Measurements from ENCODE around the gene TNNT2.

TNNT2 gene

DNA sequence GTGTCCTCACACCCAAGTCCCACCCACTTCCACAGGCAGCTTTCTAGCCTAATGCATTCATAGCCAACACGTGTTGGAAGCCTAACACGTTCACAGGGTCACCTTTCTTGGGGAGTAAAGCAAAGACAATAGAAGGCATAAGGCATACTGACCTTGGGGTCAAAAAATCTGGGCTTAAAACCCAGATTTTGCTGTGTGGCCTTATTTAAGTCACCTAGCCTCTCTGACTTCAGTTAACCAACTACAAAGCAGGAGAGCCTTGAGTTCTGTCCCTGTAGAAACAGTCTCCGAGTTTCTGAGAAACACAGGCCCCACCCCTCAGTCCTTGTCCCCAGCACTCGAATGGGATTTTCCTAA, 1.4 kb downstream of the TNNT2 start:
- no peak for DNase-seq

DNA sequence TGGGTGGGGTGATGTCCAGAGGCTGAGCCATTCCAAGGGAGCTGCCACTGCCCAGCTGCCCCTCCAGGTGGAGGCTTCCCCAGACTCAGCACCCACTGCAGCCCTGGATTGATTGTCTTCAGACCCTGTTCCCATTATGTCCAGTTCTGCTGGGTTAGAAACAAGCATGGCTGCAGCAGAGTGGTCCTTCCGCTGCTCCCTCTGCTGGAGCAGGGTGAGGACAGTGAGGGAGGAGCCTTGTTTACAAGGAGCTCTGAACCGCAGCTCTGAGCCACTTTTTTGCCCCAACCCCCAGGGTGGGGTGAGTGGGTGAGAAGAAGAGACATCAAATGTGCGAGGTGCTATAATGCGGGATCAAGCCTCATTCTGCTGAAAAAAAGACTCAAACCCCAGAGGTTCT, 2.3 kb downstream of the TNNT2 start:
- DNase-seq, result no peak

- no peak for DNase-seq
Observed at GRCh38 chr1:201374364-201374763, 3.1 kb downstream of the TNNT2 start.

- DNase-seq, result no peak
Observed at GRCh38 chr1:201371792-201372191, 5.7 kb downstream of the TNNT2 start.

GRCh38 chr1:201371276-201371675, 6.2 kb downstream of the TNNT2 start:
- no peak for DNase-seq

DNA sequence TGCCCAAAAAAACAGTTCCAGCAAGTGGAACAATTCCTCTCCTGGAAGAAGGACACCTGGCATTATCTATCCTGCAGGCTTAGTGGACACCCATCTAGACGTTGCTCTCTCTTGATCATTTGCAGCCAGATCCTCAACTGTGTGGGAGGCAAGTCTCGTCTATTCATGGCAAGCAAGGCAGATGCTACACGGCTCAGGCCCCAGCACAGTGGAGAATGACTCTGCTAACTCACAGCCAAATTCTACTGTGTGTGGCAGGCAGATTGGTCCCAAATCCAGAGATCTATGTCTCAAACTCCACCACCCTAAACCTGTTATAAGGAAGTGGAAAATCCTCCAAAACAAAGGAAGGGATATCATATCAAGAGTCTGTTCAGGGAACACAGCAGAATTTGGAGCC, 7.0 kb downstream of the TNNT2 start:
- no peak for DNase-seq

DNA sequence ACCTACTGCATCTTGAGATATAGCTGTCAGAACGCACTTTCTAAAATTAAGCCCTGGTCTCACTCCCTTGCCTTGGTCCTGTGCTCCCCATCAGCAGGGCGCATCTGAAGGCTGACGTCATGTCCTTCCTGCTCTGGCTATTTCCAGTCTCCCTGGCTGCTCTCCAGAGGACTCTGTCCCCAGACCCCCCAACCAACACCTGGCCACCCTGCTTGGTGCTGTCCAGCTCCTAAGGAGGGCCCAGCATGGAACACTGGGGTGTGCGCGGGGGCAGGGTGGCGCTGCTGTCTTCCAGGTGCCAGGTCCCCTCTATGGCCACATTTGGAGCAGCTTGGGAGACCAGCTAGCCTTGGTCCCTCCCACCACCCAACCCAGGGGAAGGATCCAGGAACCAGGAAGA, 8.3 kb downstream of the TNNT2 start:
- no peak for DNase-seq

DNA sequence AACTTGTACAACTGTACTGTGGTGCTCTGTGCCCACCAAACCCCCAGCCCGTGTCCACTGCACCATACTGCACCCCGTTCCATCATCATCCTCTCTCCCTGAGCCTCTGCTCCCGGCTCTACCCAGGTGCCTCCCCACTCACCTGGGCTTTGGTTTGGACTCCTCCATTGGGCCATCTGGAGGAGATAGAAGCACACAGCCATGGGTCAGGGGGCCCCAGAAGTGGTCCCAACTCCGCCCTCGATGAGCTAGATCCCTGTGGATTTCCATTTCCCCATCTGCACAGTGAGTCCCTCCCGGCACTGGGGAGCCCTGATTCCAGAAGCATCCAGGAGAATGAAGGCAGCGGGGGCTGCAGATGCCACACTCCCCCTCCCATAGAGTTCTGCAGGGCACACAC, 10.8 kb downstream of the TNNT2 start:
- DNase-seq, result no peak

GRCh38 chr1:201365251-201365650, 12.2 kb downstream of the TNNT2 start:
- no peak for DNase-seq

DNA sequence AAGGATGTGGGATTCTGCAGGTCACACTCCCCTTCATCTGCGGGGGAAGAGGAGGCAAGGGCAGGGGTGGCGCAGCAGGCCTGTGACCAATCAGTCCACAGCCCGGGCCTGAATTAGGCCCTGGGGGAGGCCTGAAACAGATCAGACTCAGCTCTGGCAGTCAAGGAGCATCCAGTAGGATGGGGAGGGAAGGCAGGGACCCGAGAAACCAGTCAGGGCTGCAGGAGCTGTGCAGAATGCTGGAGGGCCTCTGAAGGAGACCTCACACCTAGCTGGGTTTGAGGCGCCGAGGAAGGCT, 12.7 kb downstream of the TNNT2 start:
- DNase-seq, result no peak

GRCh38 chr1:201363467-201363866, 14.0 kb downstream of the TNNT2 start:
- DNase-seq, result no peak

GRCh38 chr1:201362906-201363305, 14.6 kb downstream of the TNNT2 start:
- DNase-seq, result no peak

GRCh38 chr1:201361652-201362504, 15.6 kb downstream of the TNNT2 start:
- no peak for DNase-seq

DNA sequence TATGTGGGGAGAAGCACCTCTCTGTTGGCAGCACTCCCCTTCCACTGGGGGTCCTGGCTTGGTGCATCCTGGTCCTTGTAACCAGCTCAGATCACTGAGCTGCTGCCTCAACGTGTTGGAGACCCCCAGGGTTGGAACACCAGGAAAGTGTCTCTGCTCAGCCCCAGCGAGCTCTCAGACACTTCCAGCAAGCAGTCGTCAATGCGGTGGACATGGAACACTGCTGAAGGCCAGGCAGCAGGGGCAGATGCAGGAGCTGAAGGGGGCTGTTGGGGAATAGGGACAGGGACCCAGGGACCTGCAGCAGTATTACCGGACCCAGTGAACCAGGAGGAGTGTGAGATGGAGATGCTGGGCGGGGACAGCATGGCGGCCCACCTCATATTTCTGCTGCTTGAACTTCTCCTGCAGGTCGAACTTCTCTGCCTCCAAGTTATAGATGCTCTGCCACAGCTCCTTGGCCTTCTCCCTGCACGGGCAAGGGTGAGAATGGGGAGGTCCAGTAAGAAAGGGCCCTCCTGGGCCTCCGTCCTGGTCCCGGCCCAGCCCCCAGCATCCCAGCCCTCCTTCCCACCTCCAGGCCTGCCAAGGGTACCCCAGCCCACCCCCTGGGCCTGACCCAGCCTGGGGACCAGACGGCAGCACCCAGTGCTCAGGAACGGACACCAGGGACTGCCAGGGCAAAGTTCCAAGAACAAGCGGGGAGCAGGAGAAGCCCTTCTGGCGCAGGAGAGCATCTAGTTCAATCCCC, 16.4 kb downstream of the TNNT2 start:
- DNase-seq, result no peak

DNA sequence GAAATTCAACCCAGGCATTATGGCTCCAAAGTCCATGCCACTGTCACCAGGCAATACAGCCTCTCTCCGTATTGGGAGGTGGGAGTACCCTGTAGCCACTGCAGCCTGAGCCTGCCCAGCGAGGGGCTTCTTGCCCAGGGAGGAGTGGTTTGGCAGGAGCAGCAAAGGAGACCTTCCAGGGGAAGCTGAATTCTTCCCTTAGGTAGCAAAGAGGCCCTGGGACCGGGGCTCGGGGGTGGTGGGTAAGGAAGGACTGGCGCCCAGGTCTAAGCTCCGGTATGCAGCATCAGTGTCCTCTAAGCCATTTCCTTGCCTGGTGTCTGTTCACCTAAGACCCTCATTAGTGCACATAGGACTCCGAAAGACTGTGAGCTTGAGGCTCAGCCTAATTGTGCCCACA, 17.0 kb downstream of the TNNT2 start:
- no peak for DNase-seq

DNA sequence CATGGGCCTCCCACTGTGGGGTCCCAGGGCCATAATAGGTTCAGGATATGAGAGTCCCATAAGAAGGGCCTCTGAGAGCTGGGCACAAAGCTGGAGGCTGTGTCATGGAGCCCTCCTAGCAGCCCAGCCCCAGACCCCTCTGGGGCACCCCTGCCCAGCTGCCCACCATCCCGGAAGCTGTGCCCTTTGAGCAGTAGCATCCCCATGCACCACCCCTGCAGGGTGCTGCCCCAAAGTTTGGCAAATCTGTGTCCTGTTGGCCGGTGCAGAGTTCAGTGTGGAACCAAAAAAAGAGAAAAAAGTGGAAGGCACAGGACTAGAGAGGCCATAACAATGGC, 17.6 kb downstream of the TNNT2 start:
- no peak for DNase-seq

- no peak for DNase-seq
Observed at GRCh38 chr1:201359031-201359872, 18.2 kb downstream of the TNNT2 start.

GRCh38 chr1:201358596-201358995, 18.9 kb downstream of the TNNT2 start:
- no peak for DNase-seq

DNA sequence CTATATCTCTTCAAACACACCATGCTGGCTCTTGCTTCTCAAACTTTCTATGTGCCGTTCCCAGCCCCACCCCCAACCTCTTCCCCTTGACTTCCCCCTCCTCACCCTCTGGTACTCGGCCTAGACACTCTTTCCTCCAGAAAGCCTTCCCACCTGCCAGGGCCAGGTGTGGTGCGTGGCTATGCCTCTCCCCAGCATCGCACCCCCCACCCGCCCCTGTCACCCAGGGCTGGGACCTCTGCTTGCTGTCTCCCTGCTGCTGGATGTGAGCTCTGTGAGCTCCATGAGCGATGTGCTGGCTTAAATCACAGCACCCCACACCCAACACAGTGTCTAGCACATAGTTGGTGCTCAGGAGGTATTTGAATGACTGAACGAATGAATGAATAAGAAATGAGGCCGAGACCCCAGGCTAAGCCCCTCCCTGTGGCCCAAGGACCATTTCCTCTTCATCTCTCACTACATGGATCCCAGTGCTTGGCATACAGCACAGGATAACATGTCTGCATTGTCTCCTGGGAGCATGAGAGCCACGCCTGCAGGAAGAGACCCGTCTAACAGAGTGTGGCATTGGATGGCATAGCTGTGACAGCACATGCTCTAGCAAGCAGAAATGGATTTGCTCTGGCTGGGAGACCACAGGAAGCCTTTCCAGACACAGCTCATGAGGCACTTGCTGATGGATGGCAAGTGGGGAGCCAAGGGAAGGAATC, 19.7 kb downstream of the TNNT2 start:
- no peak for DNase-seq

DNA sequence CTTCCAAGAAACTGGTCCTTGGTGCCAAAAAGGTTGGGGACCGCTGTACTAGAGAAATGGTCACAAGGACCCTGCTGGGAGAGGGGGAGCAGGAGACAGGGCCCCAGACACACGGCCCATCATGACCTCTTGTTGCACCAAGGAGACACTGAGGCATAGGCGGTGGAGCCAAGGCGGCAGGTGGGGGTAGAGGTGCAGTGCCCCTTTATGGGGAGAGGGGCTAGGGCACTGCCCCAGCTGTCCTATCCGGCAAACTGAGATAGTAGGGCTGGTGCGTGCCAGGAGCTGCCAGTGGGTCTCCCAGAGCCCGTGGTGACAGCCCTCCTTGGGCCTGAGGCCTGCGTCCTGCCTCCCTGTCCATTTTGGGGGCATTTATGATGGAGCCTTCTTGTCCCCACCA, 20.3 kb downstream of the TNNT2 start:
- DNase-seq, result no peak

- DNase-seq, result no peak
Observed at GRCh38 chr1:201356701-201357100, 20.8 kb downstream of the TNNT2 start.

DNA sequence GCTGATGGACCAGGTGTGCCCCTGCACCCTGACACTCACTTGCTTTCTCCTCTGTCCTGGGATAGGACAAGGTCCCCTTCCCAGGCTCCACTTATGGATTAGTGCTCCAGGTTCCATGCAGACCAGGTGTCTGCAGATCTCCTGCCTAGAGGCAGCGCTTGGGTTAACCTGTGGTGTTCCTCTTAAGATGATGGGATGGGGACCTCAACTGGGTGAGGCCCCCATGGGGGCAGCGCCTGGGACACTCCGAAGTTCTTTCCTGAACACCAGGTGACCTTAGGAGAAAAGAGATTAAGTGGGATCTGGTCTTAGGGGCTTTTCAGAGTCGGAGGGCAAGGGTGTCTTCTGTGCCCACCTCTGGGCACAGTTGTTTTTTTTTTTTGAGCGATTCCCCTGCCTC, 21.2 kb downstream of the TNNT2 start:
- no peak for DNase-seq

DNA sequence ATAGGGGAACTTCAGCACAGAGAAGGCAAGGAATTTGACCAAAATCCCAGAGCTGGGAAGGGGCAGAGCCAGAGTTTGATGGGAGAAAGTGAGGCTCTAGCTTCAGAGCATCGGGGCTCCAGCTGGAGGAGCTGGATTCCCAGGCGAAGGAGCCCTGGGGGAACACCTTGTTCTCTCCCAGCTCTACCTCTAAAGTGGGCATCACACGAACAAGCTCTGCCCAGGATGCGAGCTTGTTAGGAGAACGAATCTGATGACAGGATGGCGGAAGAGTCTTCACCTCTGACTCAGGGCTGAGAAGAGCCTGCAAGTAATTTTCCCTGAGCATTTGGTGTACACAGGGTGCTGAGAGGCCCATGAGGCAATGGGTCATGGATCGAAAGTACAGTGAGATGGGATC, 22.0 kb downstream of the TNNT2 start:
- no peak for DNase-seq

Measured in CD4-positive, alpha-beta T cell treated with Interleukin-10 for 1 hour (primary cell).